PC-3 (cell line): ENCODE measurements around the gene CREG2.

Experiments used
- CTCF ChIP-seq: fragments of 300-600 bp; sonication (generic); conservative IDR thresholded peaks from 2 replicates; pipeline ENCODE4 v1.5.1; 2017; ENCODE audit warnings: antibody characterized with exemption, low read depth, mild to moderate bottlenecking, low read length
- EZH2 ChIP-seq: fragments of 300-600 bp; sonication (generic); IDR thresholded peaks from one replicate; pipeline ENCODE4 v1.6.1; 2017; ENCODE audit warnings: antibody characterized with exemption, mild to moderate bottlenecking, low read length; ENCODE audit not compliant: unreplicated experiment
- EZH2phosphoT487 ChIP-seq: fragments of 300-600 bp; sonication (generic); IDR thresholded peaks from 2 replicates; pipeline ENCODE4 v1.6.1; 2018; ENCODE audit warnings: mild to moderate bottlenecking, antibody characterized with exemption, low read length, borderline replicate concordance

GRCh38 chr2:101310090-101310833 lies 77.0 kb downstream of the CREG2 start:
- TF ChIP-seq EZH2 = no peak
- no peak for TF ChIP-seq CTCF
- TF ChIP-seq EZH2phosphoT487 = no peak
